Superior temporal gyrus (tissue), 1 donor: ENCODE results near the gene RIT2.

Experiments used
- DNase-seq: peaks from one replicate; pipeline ENCODE4 v3.0.0-alpha.2; 2016; ENCODE audit errors: extremely low spot score

RIT2 gene

DNA sequence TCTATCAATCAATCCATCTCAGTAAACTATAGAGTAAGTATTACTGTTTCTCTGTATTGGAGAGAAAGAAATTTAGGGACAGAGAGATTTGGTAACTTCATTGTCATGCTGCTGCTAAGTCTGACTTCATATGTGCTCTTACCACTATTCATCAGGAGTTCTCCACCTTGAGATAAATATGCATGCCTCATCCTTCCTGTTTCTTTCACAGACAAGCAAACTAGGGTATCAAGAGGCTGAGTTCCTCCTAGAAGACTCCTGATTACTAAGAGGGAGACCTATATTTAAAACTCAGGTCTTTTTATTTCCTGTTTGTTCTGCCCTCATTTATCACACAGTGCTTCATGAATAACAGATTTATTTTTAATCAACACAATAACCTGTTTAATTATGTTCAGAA lies 34.1 kb downstream of the RIT2 start:
- no peak for DNase-seq

DNA sequence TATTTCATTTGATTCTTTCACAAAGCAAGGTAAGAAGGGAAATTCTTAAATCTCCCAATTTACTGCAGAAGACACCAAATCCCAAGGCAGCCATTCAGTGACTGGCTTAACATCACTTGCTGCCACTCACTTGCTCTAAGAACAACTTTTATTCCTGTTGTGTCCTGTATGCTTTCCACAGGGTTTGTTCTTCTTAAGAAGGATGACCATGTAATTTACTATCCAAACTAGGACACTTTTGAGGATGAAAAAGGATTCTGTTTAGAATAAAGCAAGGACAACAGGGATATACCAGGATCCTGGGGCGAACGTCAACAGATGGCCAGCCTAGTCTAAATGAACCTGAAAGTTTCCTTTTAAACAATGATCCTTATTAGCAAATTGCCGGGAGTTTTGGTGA lies 34.8 kb downstream of the RIT2 start:
- DNase-seq: no peak

DNA sequence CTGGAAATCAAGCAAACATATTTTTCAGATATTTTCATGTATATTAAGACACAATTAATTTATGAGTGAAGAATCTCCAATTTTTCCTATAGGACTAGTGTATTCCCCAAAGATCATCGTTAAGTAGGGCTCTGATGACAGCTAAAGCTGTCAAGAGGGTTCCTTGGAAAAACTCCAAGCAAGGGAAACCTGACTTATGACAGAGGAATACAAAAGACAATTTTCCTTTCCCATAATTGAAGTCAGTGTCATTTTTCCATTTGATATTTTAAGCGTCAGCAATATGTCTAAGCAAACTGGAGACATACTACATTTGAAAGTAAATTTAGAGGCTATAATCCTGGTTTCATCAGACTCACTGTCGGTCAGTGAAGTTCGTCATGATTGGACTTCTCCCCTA lies 36.1 kb downstream of the RIT2 start:
- no peak for DNase-seq

DNA sequence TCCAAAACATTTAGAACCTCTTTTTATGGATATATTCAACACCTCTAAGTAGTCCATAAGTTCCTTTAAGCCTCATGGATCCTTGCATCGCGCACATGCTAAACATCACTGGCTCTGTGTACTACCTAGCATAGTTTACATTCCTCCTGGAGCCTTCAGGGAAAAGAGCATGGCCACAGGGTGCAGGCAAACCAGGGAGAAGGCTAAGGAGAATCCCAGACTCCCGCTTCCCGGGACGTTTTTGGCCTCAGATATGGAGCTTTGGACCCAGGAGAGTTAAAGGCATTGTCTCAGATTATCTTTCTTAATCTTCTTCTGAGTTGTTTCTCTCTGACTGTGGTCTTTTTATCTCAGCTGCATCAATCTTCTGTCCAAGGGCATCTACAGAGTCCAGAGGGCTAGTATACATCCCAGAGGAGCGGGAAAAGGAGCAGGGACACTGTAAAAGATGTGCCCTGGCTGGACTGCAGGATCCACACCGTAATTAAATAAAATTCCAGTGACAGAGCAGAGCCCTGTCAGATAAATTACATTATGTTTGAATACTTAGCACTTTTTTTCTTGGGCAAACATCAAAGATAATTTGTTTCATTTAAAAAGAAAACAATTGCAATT lies 36.9 kb downstream of the RIT2 start:
- no peak for DNase-seq

DNA sequence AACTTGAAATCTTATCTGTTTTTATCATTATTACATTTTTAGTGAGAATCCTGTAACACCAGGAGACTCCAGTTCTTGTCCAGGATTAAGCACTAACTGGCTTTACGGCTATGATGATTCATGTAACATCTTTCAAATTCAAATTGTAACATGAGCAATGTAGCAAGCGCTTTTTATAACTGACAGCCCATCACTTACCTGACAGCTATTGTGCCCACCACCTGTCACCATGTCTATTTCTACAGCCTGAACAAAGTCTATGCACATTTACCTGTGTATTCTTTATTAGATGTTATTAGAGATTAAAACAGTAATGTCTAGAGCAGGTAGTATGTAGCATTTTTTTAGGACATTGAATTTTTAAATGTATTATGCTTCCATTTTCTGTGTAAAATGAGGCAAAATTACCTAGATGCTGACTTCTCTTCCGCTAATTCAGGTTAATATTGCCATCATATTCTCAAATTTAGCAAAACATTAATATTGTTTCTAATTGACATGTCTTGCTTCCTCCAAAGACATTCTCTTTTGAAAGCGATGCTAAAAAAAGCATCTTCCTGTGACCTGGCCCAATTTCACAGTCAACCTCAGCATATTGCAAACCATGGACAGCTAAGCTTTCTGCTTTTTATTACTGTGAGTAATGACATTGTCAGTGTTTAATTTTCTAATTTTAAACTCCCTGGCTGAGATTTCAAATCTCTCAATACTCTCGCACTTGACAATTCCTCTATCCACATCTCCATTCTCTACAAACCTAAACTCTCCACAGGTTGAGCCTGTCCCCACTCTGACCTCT lies 37.8 kb downstream of the RIT2 start:
- no peak for DNase-seq

DNA sequence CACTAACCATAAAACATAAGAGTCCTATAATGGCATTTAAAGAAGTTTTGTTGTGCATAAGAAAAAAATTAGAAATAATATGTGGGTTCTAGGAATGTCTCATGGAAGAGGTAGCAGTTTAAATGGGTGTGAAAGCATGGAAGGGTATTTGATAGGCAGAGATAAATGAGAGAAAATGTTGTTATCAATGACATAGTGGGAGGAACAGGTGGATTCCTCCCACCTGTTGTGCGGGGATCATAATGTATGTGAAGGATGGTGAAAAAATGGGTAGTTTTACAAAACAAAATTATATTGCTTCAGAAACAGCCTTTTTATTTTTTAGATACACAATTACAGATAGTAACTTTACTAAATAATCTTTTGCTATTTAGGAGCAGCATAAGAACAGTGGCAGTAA lies 41.7 kb downstream of the RIT2 start:
- DNase-seq: no peak

DNA sequence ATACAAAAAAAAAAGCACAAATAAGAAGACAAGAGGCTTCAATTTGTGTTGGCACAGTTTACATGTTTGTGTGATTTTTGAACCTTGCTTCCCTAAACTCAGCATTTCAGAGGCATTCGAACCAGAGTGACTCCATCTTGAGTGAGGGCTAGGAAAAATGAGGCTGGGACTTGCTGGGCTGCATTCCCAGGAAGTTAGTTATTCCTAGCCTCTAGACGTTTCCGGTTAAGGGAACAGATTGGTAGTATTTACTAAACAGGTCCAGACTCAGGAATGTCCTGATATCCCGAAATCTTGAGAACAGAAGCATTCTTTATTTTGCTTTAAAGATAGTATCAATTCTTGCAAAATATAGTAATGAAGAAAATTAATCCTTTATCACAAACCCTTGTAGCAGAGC lies 46.7 kb downstream of the RIT2 start:
- no peak for DNase-seq

DNA sequence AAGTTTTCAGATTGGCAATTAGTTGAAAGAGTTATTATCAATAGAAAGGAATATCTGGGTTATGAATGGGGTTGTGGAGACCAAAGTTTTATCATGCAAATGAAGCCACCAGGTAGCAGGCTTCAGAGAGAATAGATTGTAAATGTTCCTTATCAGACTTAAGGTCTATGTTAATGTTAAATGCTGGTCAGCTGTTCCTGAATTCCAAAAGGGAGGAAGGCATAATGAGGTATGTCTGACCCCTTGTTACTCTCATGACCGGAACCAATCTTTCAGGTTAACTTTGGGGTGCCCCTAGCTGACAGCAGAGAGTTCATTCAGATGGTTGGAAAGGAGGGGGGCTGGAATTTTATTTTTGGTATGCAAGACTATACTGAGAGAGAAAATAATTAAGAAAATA lies 47.9 kb downstream of the RIT2 start:
- no peak for DNase-seq

DNA sequence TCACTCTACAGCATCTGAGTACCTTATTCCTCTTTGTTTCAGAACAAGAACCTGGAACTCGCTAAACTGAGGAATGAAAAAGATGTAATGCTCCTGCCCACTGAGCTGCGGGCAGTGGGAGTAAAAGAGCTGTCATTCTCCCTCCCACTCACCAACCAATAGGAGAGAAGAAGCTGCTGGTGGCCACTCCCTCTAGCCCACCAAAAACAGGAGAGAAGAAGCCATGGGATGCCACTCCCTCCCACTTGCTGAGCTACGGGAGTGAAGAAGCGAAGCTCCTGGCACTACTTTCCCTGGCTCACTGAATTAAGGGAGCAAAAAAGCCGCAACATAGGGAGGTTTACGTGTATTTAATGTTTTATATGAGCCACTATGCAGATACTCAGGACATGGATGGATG lies 53.7 kb downstream of the RIT2 start:
- DNase-seq: no peak

DNA sequence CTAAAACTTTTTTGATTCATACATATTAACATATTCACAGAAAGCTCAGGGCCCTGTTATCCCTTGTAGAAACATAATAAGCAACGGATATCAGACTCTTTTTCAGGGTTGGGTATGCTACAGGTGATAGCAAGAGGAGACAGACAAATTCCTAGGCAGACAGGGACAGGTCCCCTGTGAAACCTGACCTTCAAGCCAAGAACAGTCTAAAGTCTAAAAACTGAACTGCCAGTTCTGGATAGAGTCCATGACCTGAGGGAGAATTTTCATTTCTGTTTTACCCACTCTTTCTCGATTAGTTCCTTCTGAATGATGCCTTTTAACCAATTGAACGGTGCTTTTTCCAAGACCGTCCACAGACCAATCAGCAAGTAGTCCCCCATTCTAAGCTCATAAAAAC lies 54.2 kb downstream of the RIT2 start:
- no peak for DNase-seq

DNA sequence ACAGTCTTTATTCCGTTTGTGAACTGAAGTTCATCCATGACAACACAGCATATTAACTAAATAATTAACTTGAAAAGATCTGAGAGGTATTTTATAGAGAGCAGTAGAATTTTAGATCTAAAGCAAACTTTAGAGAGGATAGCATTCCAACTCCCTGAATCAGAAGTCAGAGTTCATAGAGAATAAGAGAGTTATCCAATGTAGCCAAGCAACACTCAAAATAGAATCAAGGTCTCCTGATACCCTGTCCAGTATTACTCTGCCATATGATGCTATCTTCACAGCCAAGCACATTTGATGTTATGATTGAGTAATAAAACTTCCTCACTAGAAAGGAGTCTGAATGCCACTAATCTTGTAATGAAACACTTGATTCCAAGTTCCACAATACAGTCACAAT lies 55.5 kb downstream of the RIT2 start:
- no peak for DNase-seq

DNA sequence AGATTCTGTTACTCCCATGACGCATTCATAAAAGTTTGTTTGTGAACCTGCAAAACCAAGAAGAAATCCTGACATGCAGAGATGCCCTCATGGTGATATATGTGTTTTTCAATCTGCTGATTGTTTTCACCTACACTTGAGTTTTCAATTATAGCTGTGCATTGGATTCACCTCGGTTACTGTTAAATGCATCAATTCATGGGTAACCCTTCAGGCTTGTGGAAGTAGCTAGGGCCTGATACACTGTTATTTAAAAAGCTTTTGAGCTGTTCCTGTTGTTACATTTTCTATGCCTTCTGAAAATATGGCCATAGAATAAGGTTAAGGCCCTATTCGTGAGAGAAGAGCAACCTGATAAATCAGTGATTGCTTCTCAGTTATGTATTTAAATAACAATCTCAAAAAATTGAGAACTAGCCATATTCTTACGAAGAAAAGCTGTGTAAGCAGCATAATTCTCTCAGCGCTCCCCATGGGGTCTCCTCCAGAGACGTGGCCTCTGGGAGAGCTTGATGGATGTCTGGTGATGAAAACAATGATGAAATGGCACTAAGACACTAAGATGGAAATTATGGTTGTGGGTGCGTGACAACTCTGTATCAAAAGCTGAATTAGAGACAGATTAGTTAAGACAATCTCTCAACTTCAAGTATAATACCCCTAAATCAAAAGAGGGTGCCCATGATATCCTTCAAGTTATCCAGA lies 60.5 kb downstream of the RIT2 start:
- no peak for DNase-seq

DNA sequence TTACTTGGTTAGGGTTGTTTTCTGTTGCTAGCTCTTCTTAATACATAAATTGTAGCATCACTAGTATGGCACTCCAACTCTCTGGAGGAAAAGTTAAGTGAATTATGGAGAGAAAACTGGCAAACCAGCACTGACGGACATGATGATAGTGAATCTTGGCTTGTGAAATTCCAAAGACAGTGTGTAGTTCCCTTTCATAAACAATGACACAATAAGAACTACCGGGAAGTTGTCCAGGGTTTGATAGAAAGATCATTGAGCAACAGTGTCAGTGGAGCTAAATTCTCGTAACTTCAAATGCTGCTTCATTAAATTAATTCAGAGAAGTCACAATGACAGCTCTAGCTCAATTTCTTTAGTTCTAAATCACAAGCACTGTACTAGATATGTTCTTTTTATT lies 66.5 kb downstream of the RIT2 start:
- peak; percentile 44 for DNase-seq

DNA sequence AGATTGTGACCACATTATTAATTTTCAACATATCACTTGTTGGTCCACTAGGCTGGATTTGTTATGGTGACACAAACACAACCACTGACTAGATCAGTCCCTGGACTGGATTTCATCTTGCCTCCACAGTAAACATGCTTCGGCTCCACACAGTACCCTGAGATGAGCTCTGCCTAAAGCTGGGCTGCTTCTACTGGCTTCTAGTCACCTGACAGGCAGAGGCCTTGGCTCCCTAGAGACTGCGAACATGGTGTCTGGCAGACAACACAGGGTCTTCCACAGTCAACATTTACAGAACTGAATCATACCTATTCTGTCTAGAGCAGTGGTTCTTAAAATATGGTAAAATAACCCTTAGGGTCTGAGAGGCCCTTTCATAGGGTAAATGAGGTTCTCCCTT lies 69.2 kb downstream of the RIT2 start:
- DNase-seq: no peak

DNA sequence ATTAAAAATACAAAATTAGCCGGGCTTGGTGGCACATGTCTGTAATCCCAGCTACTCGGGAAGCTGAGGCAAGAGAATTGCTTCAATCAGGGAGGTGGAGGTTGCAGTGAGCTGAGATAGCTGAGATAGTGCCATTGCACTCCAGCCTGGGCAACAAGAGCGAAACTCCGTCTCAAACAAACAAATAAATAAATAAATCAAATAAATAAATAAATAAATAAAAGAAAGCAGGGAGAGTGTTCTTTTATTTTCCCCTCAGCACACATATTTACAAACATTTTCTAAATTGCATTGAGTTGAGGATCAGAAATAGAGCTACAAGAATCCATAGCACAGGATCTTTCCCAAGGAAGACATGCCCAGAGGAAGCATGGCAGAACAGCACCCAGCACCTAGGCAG lies 71.9 kb downstream of the RIT2 start:
- DNase-seq: no peak

DNA sequence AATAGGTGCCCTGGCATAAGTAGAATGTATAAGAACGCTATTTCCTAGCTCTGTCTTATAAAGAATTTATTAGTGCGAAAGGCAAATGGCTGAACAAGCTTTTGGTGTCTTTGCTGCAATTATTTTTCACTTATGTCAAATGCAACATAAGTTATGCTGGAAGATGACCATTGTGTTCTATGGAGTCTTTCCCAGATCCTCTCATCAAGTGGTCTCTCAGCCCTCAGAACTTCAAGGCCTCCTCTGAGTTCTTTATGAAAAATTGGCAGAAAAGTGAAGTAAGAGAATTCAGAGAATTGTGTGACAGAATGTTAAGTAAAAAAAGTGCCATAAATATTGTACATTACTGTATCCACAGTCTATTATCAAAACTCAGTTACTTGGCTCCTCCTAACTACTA lies 75.2 kb downstream of the RIT2 start:
- no peak for DNase-seq

DNA sequence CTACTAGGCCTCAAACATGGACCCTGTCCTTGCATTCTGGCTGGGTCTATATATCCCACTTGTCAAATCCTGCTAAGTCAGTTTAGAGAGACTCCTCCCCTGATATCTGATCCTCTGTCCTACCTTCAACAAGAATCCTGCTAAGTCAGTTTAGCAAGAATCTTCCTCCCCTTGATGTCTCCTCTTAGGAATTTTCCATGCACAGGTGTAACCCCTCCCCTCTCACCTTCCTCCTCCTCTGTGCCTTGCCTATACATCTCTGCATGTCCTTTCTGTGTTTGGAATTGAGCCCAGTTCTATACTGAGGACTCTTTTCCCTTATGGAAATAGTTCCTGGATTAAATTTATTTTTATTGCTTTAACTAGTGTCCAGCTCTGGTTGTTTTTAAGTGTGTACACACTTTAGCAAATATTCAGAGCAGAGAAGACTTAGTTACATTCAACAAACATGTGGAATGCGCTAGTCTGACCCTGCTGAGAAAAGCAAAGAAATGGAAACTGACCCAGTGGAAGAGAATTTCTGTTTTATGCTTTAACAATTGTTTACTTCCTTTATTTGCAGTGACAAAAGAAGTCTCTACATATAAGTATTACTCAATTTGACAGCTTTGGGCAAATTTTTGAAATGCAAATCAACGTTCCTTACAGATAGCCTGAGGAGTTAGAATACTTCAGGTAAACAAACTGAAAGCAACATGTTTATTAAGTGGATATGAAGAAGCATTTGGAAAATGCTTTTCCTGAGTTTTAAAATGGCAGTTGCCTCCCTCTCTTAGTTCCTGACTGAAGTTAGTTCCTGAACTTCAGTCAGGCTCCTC lies 80.6 kb downstream of the RIT2 start:
- DNase-seq: no peak

DNA sequence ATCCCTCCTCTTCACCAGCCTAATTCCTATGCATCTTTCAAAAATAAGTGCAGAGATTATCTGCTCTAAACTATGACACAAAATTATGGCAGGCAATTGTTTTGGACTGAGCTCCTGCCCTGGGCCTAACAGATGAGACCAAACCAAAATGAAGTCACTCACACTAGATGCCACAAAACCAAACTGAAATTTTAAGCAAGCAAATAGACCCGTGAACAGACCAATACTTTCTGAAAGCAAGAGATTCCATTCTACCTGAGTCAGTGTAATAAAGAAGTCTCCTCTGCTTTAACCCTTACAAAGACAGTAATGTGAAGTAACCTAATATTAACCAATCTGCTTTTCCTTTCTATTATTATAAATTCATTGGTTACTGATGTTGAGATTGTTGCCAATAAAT lies 84.3 kb downstream of the RIT2 start:
- no peak for DNase-seq

DNA sequence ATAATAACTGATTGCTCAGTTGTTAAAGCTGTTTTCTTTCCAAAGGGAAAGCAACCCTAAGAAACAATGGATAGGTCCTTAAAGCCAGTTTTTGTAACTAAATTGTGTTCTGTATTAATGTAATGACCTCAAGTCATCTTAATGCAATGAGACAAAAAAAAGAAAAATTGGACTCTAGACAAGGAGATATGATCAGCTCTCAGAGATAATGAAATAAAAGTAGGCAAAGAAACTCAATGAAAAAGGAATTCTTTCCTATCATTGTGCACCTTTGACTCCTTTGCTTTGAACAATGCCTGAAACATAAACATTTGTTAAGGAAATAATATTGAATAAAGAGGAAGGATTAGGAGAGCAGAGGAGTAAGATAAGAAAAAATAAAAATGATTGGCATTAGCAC lies 86.1 kb downstream of the RIT2 start:
- DNase-seq: no peak

DNA sequence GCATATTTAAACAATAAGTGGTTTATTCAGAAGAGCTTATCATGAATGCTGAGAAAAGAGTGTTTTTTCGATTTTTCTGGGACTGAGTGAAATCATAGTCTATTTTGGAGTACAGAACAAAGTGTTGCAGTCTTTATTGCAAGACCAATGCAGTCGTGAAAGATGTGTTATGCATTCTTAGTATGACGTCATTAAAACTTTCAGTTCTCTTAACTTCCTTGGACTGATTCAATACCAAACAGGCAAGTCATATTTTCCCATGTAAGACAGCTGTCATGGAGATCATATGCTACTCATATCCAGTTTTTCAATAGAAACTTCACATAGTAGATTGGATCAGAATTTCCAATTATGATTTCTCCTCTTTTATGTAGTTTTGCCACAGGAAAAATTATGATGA lies 92.6 kb downstream of the RIT2 start:
- DNase-seq: no peak

DNA sequence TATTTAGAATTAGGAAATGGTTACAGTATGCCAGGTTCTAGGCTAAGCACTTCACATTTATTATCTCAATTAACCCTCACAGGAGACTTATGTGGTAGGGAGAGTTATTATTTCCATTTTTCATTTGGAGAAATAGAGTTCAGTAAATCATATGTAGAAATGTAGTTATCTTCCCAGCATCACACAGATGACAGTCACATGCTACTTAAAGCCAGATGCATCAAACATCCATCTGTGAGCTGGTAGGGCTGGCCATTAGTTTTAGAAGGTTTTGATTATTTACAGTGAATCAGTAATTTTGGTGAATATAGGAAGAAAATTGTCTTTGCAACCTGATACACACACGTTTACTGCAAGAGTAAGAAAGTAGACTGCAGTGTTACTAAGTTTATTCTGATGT lies 97.9 kb downstream of the RIT2 start:
- no peak for DNase-seq

DNA sequence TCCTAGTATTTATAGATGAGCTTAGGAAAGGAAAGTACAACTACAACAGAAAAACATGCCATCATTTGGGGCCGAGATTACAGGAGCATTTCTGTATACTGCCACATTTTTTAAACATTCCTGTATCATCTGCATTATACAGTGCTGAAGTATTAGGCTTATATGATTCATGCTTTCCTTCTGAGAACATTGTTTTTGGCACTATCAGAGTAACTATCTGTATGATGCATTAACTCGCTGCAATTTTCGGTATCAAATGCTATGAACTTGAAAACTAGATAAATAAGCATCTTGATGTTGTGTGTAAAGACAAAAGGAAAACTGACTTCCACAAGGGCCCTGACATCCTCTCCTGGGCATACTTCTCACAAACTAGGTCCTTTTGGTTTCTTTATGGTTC lies 102.0 kb downstream of the RIT2 start:
- DNase-seq: no peak
